A549 (cell line): ENCODE results near the gene HCFC2. TPM values are rescaled to one million over a fixed set of nuclear protein-coding genes. Genes with fewer than 3 reads are reported as not detected.

Experiments used
- ATAC-seq, 2 experiments: fragments of 200-7000 bp in 1 of 2; fragments of >200 bp in 1 of 2; cut with Nextera tagmentation in 1 of 2; cut with Tn5 transposase in 1 of 2; 3 replicates each; pipeline versions ENCODE4 v1.8.0 to v1.9.1; 2018 to 2020; ENCODE audit warnings: mild to moderate bottlenecking in 1 of 2, moderate library complexity in 1 of 2
- CTCF ChIA-PET: fragments of 300-600 bp; sonication (Branson Sonifier 250); formaldehyde crosslinking; extraction: SDS; loops from one replicate; lab custom pipeline; 2021; ENCODE audit warnings: antibody characterized with exemption, inconsistent platforms; lab: Yijun Ruan, JAX
- POLR2A ChIA-PET: fragments of 350-600 bp; formaldehyde crosslinking; extraction: SDS; loops from one replicate; lab custom pipeline; 2021; ENCODE audit warnings: antibody characterized with exemption, inconsistent platforms; lab: Yijun Ruan, JAX
- DNase-seq, 2 experiments: peaks; one replicate each; pipeline versions ENCODE4 v3.0.0 to v3.0.0-alpha.2; 2011 to 2016; ENCODE audit warnings: low read depth in 1 of 2, low spot score in 1 of 2
- FAIRE-seq: peaks from 2 replicates; lab custom pipeline; 2011; peaks lifted over from hg19 to GRCh38; lab: Jason Lieb, UNC
- H3K27ac ChIP-seq, 2 experiments: fragments of >200 bp; sonication (Bioruptor Twin); formaldehyde crosslinking; 3 replicates each; pipeline ENCODE4 v1.5.1; 2016 to 2017
- H3K4me1 ChIP-seq: fragments of >200 bp; sonication (Bioruptor Twin); formaldehyde crosslinking; 3 replicates; pipeline ENCODE4 v1.6.1; 2016
- H3K4me2 ChIP-seq: fragments of >200 bp; sonication (Bioruptor Twin); formaldehyde crosslinking; 3 replicates; pipeline ENCODE4 v1.6.1; 2016
- H3K4me3 ChIP-seq: fragments of >200 bp; sonication (Bioruptor Twin); formaldehyde crosslinking; 3 replicates; pipeline ENCODE4 v1.5.1; 2016
- H3K9me3 ChIP-seq: fragments of >200 bp; sonication (Bioruptor Twin); formaldehyde crosslinking; 3 replicates; pipeline ENCODE4 v1.6.1; 2016
- CEBPB ChIP-seq, 2 experiments: fragments of >200 bp in 1 of 2; sonication (Bioruptor Twin) in 1 of 2; formaldehyde crosslinking in 1 of 2; IDR thresholded peaks; 2 replicates each; pipeline ENCODE4 v1.6.1; 2012 to 2016
- CHD2 ChIP-seq: fragments of 150-350 bp; IDR thresholded peaks from 2 replicates; pipeline ENCODE4 v1.6.1; 2014; ENCODE audit warnings: low read length; ENCODE audit not compliant: partially characterized antibody
- CHD4 ChIP-seq: fragments of 200-600 bp; sonication (generic); IDR thresholded peaks from 2 replicates; pipeline ENCODE4 v1.6.1; 2016; ENCODE audit warnings: antibody characterized with exemption, mild to moderate bottlenecking, borderline replicate concordance
- EHF ChIP-seq: fragments of 250-450 bp; sonication (Bioruptor Pico); IDR thresholded peaks from 2 replicates; pipeline ENCODE4 v1.5.0; 2020; ENCODE audit warnings: mild to moderate bottlenecking
- EP300 ChIP-seq, 2 experiments: fragments of >200 bp; sonication (Bioruptor Twin); formaldehyde crosslinking; IDR thresholded peaks; 2 replicates in 1 of 2; 3 replicates in 1 of 2; pipeline ENCODE4 v1.6.1; 2016 to 2017
- FOXS1 ChIP-seq: fragments of 250-450 bp; sonication (Bioruptor Pico); IDR thresholded peaks from 2 replicates; pipeline ENCODE4 v1.5.0; 2020; ENCODE audit warnings: mild to moderate bottlenecking, moderate library complexity
- HDAC2 ChIP-seq: fragments of 200-600 bp; sonication (generic); IDR thresholded peaks from 2 replicates; pipeline ENCODE4 v1.6.1; 2016
- HOXA7 ChIP-seq: fragments of 250-450 bp; sonication (Bioruptor Pico); IDR thresholded peaks from 2 replicates; pipeline ENCODE4 v1.5.0; 2020; ENCODE audit warnings: mild to moderate bottlenecking, moderate library complexity
- HOXB13 ChIP-seq: fragments of 250-450 bp; sonication (Bioruptor Pico); IDR thresholded peaks from 2 replicates; pipeline ENCODE4 v1.5.0; 2020; ENCODE audit warnings: low read depth, mild to moderate bottlenecking, moderate library complexity
- HOXB5 ChIP-seq: fragments of 250-450 bp; sonication (Bioruptor Pico); IDR thresholded peaks from 2 replicates; pipeline ENCODE4 v1.5.0; 2020; ENCODE audit warnings: mild to moderate bottlenecking, moderate library complexity
- JUN ChIP-seq, 2 experiments: fragments of >200 bp; sonication (Bioruptor Twin); formaldehyde crosslinking; IDR thresholded peaks; 2 replicates in 1 of 2; 3 replicates in 1 of 2; pipeline ENCODE4 v1.6.1; 2016 to 2017
- JUNB ChIP-seq: fragments of >200 bp; sonication (Bioruptor Twin); formaldehyde crosslinking; IDR thresholded peaks from 2 replicates; pipeline ENCODE4 v1.6.1; 2016
- KDM1A ChIP-seq: fragments of 200-600 bp; sonication (generic); IDR thresholded peaks from 2 replicates; pipeline ENCODE4 v1.6.1; 2016; ENCODE audit warnings: low read depth, mild to moderate bottlenecking
- NFE2L2 ChIP-seq: fragments of 150-350 bp; conservative IDR thresholded peaks from 2 replicates; pipeline ENCODE4 v1.6.1; 2014; ENCODE audit warnings: low read length
- NPAS2 ChIP-seq: fragments of 250-450 bp; sonication (Bioruptor Pico); IDR thresholded peaks from 2 replicates; pipeline ENCODE4 v1.8.0; 2022; ENCODE audit warnings: mild to moderate bottlenecking, moderate library complexity, borderline replicate concordance
- PHF8 ChIP-seq: fragments of 200-600 bp; sonication (generic); IDR thresholded peaks from 2 replicates; pipeline ENCODE4 v1.6.1; 2016; ENCODE audit warnings: low read depth, mild to moderate bottlenecking, antibody characterized with exemption, moderate library complexity, borderline replicate concordance
- POLR2A ChIP-seq: IDR thresholded peaks from 2 replicates; pipeline ENCODE4 v1.6.1; 2012; ENCODE audit warnings: mild to moderate bottlenecking, low read length
- RAD21 ChIP-seq, 2 experiments: fragments of >200 bp in 1 of 2; sonication (Bioruptor Twin) in 1 of 2; formaldehyde crosslinking in 1 of 2; IDR thresholded peaks in 1 of 2; conservative IDR thresholded peaks in 1 of 2; 2 replicates in 1 of 2; 3 replicates in 1 of 2; pipeline ENCODE4 v1.6.1; 2012 to 2018; ENCODE audit warnings: inconsistent platforms in 1 of 2
- RFX5 ChIP-seq: fragments of 450-650 bp; IDR thresholded peaks from 2 replicates; pipeline ENCODE4 v1.7.1; 2014; ENCODE audit warnings: antibody characterized with exemption, mild to moderate bottlenecking, moderate library complexity
- SREBF2 ChIP-seq: fragments of 450-650 bp; IDR thresholded peaks from 2 replicates; pipeline ENCODE4 v1.6.1; 2014; ENCODE audit warnings: mild to moderate bottlenecking, moderate library complexity
- TP53 ChIP-seq: fragments of 250-450 bp; sonication (Bioruptor Pico); IDR thresholded peaks from 2 replicates; pipeline ENCODE4 v1.5.0; 2021; ENCODE audit warnings: mild to moderate bottlenecking, moderate library complexity
- ZNF302 ChIP-seq: fragments of 250-450 bp; sonication (Bioruptor Pico); IDR thresholded peaks from 2 replicates; pipeline ENCODE4 v1.9.0; 2021; ENCODE audit warnings: inconsistent platforms, mild to moderate bottlenecking, moderate library complexity
- WGBS: methylation state at CpG from one replicate; pipeline ENCODE4 v1.1.6; 2017; ENCODE audit errors: missing lambda C conversion rate; 5-methylcytosine and 5-hydroxymethylcytosine counted together
- polyA plus RNA-seq, 4 experiments: library from polyadenylated mRNA; depleted of rRNA in 3 of 4; stranded (reverse); fragments of >200 nt; fragmentation: RNase III in 1 of 4; extraction: RNeasy Plus Mini Kit Qiagen cat#74134 plus additional on column Dnase treatment in 1 of 4; gene quantifications; 2 replicates in 3 of 4; 3 replicates in 1 of 4; pipeline ENCODE4 v1.2.3, GENCODE V29; 2011 to 2017
- TF ChIP-seq, protein P1 (sequence below): fragments of 450-650 bp; IDR thresholded peaks from 2 replicates; pipeline ENCODE4 v1.6.1; 2014; ENCODE audit warnings: antibody characterized with exemption
- TF ChIP-seq, protein P2 (sequence below): fragments of 200-600 bp; sonication (generic); IDR thresholded peaks from 2 replicates; pipeline ENCODE4 v1.6.1; 2016; ENCODE audit warnings: antibody characterized with exemption, mild to moderate bottlenecking, moderate library complexity
- TF ChIP-seq, protein P3 (sequence below): fragments of >200 bp; sonication (Bioruptor Twin); formaldehyde crosslinking; IDR thresholded peaks from 3 replicates; pipeline ENCODE4 v1.5.1; 2016
- TF ChIP-seq, protein P4 (sequence below): IDR thresholded peaks from 2 replicates; pipeline ENCODE4 v1.6.1; 2012; ENCODE audit warnings: low read depth, borderline replicate concordance
- TF ChIP-seq, protein P5 (sequence below): fragments of 250-450 bp; sonication (Bioruptor Pico); IDR thresholded peaks from 2 replicates; pipeline ENCODE4 v1.5.0; 2020; ENCODE audit warnings: low read depth, mild to moderate bottlenecking, moderate library complexity

HCFC2 gene
- polyA plus RNA-seq, 2 of the 4 experiments (the other 2 are of a cell fraction): 5.0 to 10.0 TPM

DNA sequence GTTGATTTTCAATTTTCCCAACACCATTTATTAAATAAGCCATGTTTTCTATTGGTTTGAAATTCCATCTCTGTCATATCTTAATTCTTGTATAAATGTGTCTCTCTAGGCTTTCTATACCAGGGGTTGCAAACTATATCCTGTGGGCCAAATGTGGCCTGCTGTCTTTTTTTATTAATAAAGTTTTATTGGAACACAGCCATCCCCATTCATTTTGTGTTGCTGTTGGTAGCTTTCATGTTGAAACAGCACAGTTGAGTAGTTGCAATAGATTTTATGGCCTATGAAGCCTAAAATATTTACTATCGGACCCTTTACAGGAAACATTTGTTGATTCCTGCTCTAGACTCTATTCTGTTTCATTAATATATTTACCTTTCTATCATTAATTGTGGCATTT is 9.4 kb downstream of the HCFC2 start:
- no peak overlapping the region for H3K27ac ChIP-seq
- H3K4me1 ChIP-seq: no peaks in the 10 kb centered on the region
- FAIRE-seq (no peak), DNase-seq (no peak), ATAC-seq (no peak)
- POLR2A ChIA-PET: no interaction called here
- CTCF ChIA-PET: interaction anchor here (1.0 kb wide), 1 partner anchor 35 kb away, joined by 3 read pairs; no protein-coding TSS in a partner anchor
- 86% methylated on average over 1 of the region's 1 CpG for WGBS
- TF ChIP-seq, protein P1, sequence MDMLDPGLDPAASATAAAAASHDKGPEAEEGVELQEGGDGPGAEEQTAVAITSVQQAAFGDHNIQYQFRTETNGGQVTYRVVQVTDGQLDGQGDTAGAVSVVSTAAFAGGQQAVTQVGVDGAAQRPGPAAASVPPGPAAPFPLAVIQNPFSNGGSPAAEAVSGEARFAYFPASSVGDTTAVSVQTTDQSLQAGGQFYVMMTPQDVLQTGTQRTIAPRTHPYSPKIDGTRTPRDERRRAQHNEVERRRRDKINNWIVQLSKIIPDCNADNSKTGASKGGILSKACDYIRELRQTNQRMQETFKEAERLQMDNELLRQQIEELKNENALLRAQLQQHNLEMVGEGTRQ: no peak
- TF ChIP-seq, protein P2, sequence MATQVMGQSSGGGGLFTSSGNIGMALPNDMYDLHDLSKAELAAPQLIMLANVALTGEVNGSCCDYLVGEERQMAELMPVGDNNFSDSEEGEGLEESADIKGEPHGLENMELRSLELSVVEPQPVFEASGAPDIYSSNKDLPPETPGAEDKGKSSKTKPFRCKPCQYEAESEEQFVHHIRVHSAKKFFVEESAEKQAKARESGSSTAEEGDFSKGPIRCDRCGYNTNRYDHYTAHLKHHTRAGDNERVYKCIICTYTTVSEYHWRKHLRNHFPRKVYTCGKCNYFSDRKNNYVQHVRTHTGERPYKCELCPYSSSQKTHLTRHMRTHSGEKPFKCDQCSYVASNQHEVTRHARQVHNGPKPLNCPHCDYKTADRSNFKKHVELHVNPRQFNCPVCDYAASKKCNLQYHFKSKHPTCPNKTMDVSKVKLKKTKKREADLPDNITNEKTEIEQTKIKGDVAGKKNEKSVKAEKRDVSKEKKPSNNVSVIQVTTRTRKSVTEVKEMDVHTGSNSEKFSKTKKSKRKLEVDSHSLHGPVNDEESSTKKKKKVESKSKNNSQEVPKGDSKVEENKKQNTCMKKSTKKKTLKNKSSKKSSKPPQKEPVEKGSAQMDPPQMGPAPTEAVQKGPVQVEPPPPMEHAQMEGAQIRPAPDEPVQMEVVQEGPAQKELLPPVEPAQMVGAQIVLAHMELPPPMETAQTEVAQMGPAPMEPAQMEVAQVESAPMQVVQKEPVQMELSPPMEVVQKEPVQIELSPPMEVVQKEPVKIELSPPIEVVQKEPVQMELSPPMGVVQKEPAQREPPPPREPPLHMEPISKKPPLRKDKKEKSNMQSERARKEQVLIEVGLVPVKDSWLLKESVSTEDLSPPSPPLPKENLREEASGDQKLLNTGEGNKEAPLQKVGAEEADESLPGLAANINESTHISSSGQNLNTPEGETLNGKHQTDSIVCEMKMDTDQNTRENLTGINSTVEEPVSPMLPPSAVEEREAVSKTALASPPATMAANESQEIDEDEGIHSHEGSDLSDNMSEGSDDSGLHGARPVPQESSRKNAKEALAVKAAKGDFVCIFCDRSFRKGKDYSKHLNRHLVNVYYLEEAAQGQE: no peak
- TF ChIP-seq HOXB5 (CRISPR knock-in tag) (no peak), SREBF2 (no peak), RAD21 (conservative IDR thresholded peaks at IDR 0.05 in 1 of 2, IDR thresholded peaks at IDR 0.05 in 1 of 2) (no peak), TP53 (CRISPR knock-in tag) (no peak), CHD2 (no peak), ZNF302 (CRISPR knock-in tag) (no peak), NPAS2 (CRISPR knock-in tag) (no peak)
- TF ChIP-seq, protein P3, sequence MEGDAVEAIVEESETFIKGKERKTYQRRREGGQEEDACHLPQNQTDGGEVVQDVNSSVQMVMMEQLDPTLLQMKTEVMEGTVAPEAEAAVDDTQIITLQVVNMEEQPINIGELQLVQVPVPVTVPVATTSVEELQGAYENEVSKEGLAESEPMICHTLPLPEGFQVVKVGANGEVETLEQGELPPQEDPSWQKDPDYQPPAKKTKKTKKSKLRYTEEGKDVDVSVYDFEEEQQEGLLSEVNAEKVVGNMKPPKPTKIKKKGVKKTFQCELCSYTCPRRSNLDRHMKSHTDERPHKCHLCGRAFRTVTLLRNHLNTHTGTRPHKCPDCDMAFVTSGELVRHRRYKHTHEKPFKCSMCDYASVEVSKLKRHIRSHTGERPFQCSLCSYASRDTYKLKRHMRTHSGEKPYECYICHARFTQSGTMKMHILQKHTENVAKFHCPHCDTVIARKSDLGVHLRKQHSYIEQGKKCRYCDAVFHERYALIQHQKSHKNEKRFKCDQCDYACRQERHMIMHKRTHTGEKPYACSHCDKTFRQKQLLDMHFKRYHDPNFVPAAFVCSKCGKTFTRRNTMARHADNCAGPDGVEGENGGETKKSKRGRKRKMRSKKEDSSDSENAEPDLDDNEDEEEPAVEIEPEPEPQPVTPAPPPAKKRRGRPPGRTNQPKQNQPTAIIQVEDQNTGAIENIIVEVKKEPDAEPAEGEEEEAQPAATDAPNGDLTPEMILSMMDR: no peak
- TF ChIP-seq, protein P4, sequence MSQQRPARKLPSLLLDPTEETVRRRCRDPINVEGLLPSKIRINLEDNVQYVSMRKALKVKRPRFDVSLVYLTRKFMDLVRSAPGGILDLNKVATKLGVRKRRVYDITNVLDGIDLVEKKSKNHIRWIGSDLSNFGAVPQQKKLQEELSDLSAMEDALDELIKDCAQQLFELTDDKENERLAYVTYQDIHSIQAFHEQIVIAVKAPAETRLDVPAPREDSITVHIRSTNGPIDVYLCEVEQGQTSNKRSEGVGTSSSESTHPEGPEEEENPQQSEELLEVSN: no peak
- TF ChIP-seq, protein P5, sequence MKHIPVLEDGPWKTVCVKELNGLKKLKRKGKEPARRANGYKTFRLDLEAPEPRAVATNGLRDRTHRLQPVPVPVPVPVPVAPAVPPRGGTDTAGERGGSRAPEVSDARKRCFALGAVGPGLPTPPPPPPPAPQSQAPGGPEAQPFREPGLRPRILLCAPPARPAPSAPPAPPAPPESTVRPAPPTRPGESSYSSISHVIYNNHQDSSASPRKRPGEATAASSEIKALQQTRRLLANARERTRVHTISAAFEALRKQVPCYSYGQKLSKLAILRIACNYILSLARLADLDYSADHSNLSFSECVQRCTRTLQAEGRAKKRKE (CRISPR knock-in tag): no peak
- no peaks in the 10 kb centered on the region for H3K9me3 ChIP-seq
- H3K4me2 ChIP-seq: no peak overlapping the region
- no peak overlapping the region for H3K4me3 ChIP-seq

DNA sequence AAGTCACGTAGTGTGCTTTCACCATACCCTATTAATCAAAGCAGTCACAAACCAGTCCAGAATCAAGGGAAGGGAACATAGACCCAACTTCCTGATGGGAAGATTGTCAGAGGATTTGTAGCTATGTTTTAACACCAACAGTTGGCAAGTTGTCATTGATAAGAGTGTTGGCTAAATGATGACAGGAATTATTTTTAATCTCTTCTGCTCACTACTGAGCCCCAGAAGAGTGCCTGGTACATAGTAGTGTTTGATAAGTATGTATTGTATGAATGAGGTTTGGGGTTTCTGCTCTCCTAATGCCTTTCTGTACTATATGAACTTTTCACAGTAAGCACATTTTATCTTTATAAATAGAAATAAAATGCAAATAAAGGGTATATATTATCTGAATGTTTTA is 14.7 kb downstream of the HCFC2 start:
- WGBS: 100% methylated on average over 1 of the region's 1 CpG
- Histone ChIP-seq H3K9me3 (no peaks in the 10 kb centered on the region), H3K4me2 (no peak overlapping the region), H3K27ac (no peak overlapping the region), H3K4me1 (no peaks in the 10 kb centered on the region), H3K4me3 (no peak overlapping the region)
- ATAC-seq: no peak
- ChIA-PET CTCF (interaction anchor here (0.7 to 1.5 kb wide), 4 partner anchors 23 to 280 kb away, joined by 3 to 4 read pairs (median 3); no protein-coding TSS in a partner anchor), POLR2A (no interaction called here)
- no peak for DNase-seq
- no peak for FAIRE-seq
- no peak for TF ChIP-seq TP53 (CRISPR knock-in tag)
- no peak for TF ChIP-seq RFX5
- no peak for TF ChIP-seq HOXA7 (CRISPR knock-in tag)
- TF ChIP-seq, protein P1: no peak
- no peak for TF ChIP-seq HOXB5 (CRISPR knock-in tag)
- no peak for TF ChIP-seq CHD4
- no peak for TF ChIP-seq JUNB
- TF ChIP-seq POLR2A: no peak
- TF ChIP-seq EHF: no peak
- no peak for TF ChIP-seq FOXS1 (CRISPR knock-in tag)
- TF ChIP-seq PHF8: no peak
- TF ChIP-seq CEBPB (IDR thresholded peaks at IDR 0.05): no peak
- no peak for TF ChIP-seq HDAC2
- no peak for TF ChIP-seq HOXB13 (CRISPR knock-in tag)
- TF ChIP-seq, protein P3: no peak
- no peak for TF ChIP-seq KDM1A
- no peak for TF ChIP-seq NFE2L2
- TF ChIP-seq JUN (IDR thresholded peaks at IDR 0.05): no peak
- TF ChIP-seq EP300 (IDR thresholded peaks at IDR 0.05): no peak
